GM21360 (cell line): ENCODE data around the gene SPEM1.
"Not testable (repeated sequence)": the region's sequence is repeated elsewhere in the genome, so short reads cannot be mapped to it uniquely, and the experiment has no call there.

Experiments used
- ATAC-seq: cut with Tn5 transposase; IDR thresholded peaks from one replicate; pipeline ENCODE4 v1.9.1; 2021; ENCODE audit warnings: mild to moderate bottlenecking, moderate library complexity; ENCODE audit not compliant: unreplicated experiment

SPEM1 gene

GRCh38 chr17:7467498-7467897 lies 47.4 kb downstream of the SPEM1 start:
- no peak for ATAC-seq

- ATAC-seq = no peak
These were observed 48.2 kb downstream of the SPEM1 start for GRCh38 chr17:7468290-7468689.

DNA sequence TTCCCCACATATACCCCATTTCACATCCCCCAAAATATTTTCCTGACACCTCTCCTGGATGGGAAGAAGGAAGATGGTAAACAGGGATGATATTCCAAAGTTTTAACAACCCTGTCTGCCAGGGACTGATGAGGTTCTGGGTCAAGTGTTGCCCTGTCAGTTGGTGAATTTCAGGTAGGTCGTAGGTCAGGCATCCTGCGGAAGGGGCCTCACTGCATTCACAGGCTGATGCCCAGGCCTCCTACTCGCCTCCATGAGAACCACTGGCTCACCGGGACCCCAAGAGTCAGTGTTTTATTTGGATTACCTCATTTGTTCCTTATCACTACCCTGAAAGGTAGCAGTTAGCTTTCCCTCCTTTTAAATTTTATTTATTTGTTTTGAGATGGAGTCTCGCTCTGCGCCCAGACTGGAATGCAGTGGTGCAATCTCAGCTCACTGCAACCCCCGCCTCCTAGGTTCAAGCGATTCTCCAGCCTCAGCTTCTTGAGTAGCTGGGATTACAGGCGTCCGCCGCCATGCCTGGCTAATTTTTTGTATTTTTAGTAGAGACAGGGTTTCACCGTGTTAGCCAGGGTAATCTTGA lies 48.8 kb downstream of the SPEM1 start:
- no peak for ATAC-seq

GRCh38 chr17:7469843-7470242 lies 49.7 kb downstream of the SPEM1 start:
- not testable (repeated sequence) for ATAC-seq

- not testable (repeated sequence) for ATAC-seq
These were observed 50.4 kb downstream of the SPEM1 start for GRCh38 chr17:7470457-7470973.
